Thyroid gland (tissue), 4 donors: Measurements from ENCODE around the gene MAGI2.

Experiments used
- CTCF ChIP-seq, 6 experiments: fragments of 200-600 bp in 3 of 6; fragments of 450-650 bp in 3 of 6; sonication (generic) in 3 of 6; IDR thresholded peaks; one replicate each; pipeline ENCODE4 v1.5.1; 2016 to 2019; ENCODE audit warnings: antibody characterized with exemption in 6 of 6, mild to moderate bottlenecking in 2 of 6, inconsistent platforms in 1 of 6, moderate library complexity in 1 of 6
- POLR2A ChIP-seq, 2 donors: fragments of 450-650 bp; IDR thresholded peaks; one replicate each; pipeline ENCODE4 v1.6.1; 2017; ENCODE audit warnings: antibody characterized with exemption in 2 of 2, mild to moderate bottlenecking in 2 of 2, moderate library complexity in 1 of 2

GRCh38 chr7:78013386-78013785 lies 1440.1 kb downstream of the MAGI2 start:
- TF ChIP-seq CTCF (IDR thresholded peaks at IDR 0.05) (no peak), POLR2A (IDR thresholded peaks at IDR 0.05) (no peak)
